ENCODE data around the gene BAIAP2. TPM values are rescaled to one million over a fixed set of nuclear protein-coding genes. Genes with fewer than 3 reads are reported as not detected.
"Not testable (repeated sequence)": the region's sequence is repeated elsewhere in the genome, so short reads cannot be mapped to it uniquely, and the experiment has no call there.

Gene BAIAP2
- total and polyA plus RNA-seq, 12 donors: 9.5 to 25.8 (median 15.6) TPM

GRCh38 chr17:81153340-81153803 is 118.4 kb downstream of the BAIAP2 start:
- ATAC-seq (peak in 6 of 8 donors; percentile 18 to 70 (median 46)), DNase-seq (peak in 1 of 2 donors; percentile 35)
- TF ChIP-seq, protein P1, sequence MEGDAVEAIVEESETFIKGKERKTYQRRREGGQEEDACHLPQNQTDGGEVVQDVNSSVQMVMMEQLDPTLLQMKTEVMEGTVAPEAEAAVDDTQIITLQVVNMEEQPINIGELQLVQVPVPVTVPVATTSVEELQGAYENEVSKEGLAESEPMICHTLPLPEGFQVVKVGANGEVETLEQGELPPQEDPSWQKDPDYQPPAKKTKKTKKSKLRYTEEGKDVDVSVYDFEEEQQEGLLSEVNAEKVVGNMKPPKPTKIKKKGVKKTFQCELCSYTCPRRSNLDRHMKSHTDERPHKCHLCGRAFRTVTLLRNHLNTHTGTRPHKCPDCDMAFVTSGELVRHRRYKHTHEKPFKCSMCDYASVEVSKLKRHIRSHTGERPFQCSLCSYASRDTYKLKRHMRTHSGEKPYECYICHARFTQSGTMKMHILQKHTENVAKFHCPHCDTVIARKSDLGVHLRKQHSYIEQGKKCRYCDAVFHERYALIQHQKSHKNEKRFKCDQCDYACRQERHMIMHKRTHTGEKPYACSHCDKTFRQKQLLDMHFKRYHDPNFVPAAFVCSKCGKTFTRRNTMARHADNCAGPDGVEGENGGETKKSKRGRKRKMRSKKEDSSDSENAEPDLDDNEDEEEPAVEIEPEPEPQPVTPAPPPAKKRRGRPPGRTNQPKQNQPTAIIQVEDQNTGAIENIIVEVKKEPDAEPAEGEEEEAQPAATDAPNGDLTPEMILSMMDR (IDR thresholded peaks at IDR 0.05): no peak
- H3K9me3 ChIP-seq: no peaks in the 10 kb centered on the region
- H3K36me3 ChIP-seq: no peaks in the 10 kb centered on the region
- H3K27ac ChIP-seq: peak overlapping the region in 2 of 10 donors; percentile 28 to 82
- intact Hi-C loops (cut with DNase I): loop anchor here in 1 of 10 donors (5.0 kb wide), 1 partner anchor 44 kb away; no protein-coding TSS in a partner anchor
- no peak overlapping the region for H3K4me3 ChIP-seq
- no peaks in the 10 kb centered on the region for H3K27me3 ChIP-seq
- peaks cover 0 to 41% (median 0%) of the 10 kb centered on the region in 9 donors for H3K4me1 ChIP-seq
- 55 to 57% methylated on average over 17 of the region's 17 CpGs for WGBS, 2 donors

GRCh38 chr17:81154016-81154415 is 119.1 kb downstream of the BAIAP2 start:
- DNase-seq, ATAC-seq, H3K36me3 ChIP-seq, H3K4me3 ChIP-seq, H3K27me3 ChIP-seq, H3K9me3 ChIP-seq: not testable (repeated sequence)
- intact Hi-C loops (cut with DNase I): loop anchor here in 1 of 10 donors (5.0 kb wide), 1 partner anchor 43 kb away; no protein-coding TSS in a partner anchor
- peaks cover 0 to 42% (median 0%) of the 10 kb centered on the region in 9 donors for H3K4me1 ChIP-seq
- WGBS, 2 donors: 90% methylated on average over 9 of the region's 9 CpGs
- peak overlapping the region in 1 of 10 donors; percentile 82 for H3K27ac ChIP-seq

DNA sequence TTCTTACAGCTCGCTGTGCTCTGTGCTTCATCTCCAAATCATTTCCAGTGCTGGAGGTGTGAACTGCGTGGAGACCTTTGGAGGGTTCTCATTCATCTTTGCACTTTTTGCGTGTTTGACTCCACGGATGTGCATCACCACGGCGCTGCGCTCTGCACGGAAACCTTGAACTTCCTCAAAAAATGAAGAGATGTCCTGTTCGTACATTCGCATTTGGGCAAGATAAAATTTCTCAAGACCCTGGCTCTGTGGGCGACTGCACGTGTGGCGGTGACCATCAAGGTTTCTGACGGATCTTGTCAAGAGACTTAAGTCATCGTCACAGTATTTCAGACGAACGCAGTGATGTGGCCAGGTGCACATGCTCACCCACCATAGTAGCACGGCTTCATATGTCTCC is 120.0 kb downstream of the BAIAP2 start:
- intact Hi-C loops (cut with DNase I): loop anchor here in 1 of 10 donors (5.0 kb wide), 1 partner anchor 42 kb away; no protein-coding TSS in a partner anchor
- no peaks in the 10 kb centered on the region for H3K9me3 ChIP-seq
- 96% methylated on average over 18 of the region's 18 CpGs for WGBS, 2 donors
- TF ChIP-seq, protein P1 (IDR thresholded peaks at IDR 0.05): no peak
- no peak for DNase-seq
- H3K36me3 ChIP-seq: no peaks in the 10 kb centered on the region
- no peaks in the 10 kb centered on the region for H3K27me3 ChIP-seq
- ATAC-seq: no peak
- H3K4me1 ChIP-seq: peaks cover 0 to 44% (median 4%) of the 10 kb centered on the region in 9 donors
- H3K4me3 ChIP-seq: no peak overlapping the region
- H3K27ac ChIP-seq: peak overlapping the region in 1 of 10 donors; percentile 3

GRCh38 chr17:81156866-81157805 is 122.2 kb downstream of the BAIAP2 start:
- Histone ChIP-seq H3K27ac (no peak overlapping the region), H3K4me3 (no peak overlapping the region), H3K4me1 (peaks cover 0 to 41% (median 12%) of the 10 kb centered on the region in 9 donors), H3K36me3 (no peaks in the 10 kb centered on the region), H3K9me3 (no peaks in the 10 kb centered on the region), H3K27me3 (no peaks in the 10 kb centered on the region)
- no peak for DNase-seq
- 91 to 95% methylated on average over 38 of the region's 38 CpGs for WGBS, 2 donors
- intact Hi-C loops (cut with DNase I): no loop called here
- ATAC-seq: no peak
- TF ChIP-seq, protein P1 (IDR thresholded peaks at IDR 0.05): no peak

All from heart right ventricle (tissue), 16 donors.